Brain microvascular endothelial cell (primary cell): ENCODE data around the gene HACD2.
A peak's percentile ranks its signal among the peaks of the same experiment; 100 is the strongest.

Experiments
- DNase-seq: peaks from one replicate; pipeline ENCODE4 v3.0.0-alpha.2; 2020
- H3K27ac ChIP-seq: fragments of 250-450 bp; sonication (Bioruptor Pico); 2 replicates; pipeline ENCODE4 v1.5.1; 2020; ENCODE audit warnings: mild to moderate bottlenecking, moderate library complexity
- H3K27me3 ChIP-seq: fragments of 250-450 bp; sonication (Bioruptor Pico); replicated peaks from 2 replicates; pipeline ENCODE4 v1.5.1; 2020; ENCODE audit warnings: mild to moderate bottlenecking
- H3K36me3 ChIP-seq: fragments of 250-450 bp; sonication (Bioruptor Pico); replicated peaks from 2 replicates; pipeline ENCODE4 v1.5.1; 2020; ENCODE audit warnings: mild to moderate bottlenecking
- H3K4me3 ChIP-seq: 2 replicates; pipeline ENCODE4 v1.5.1; 2011; ENCODE audit warnings: low read depth, mild to moderate bottlenecking, control low read depth, low read length, moderate library complexity
- in situ Hi-C: cut with HindIII; loops from 2 replicates; pipeline ENCODE4 v1.10.0; 2017; ENCODE audit warnings: low sequenced_read_pairs, low pct_ligation_motif_present
- TF ChIP-seq, protein P1 (sequence below): IDR thresholded peaks from 2 replicates; pipeline ENCODE4 v1.5.1; 2011; ENCODE audit warnings: low read depth, mild to moderate bottlenecking, moderate library complexity, low read length, control low read depth, inconsistent platforms; ENCODE audit errors: missing control alignments

HACD2 gene

DNA sequence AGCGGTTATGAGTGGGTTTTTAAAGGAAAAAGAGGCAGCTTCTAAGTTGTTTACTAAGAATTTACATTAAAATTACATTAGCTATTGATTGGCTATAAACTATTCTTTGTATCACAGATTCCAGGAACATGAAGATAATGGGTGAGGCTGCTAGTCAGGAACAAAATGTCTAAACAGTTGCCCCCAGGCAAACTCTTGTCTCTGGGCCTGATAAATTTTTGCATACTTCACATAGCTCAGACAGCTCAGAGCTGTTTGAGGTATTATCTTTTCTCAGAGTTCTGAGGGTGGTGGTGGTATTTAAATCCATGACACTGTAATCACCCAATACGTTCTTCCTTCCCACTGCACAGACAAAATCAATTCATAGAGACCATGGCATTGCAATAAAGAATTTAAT, 2.1 kb upstream of the HACD2 start:
- Histone ChIP-seq H3K27ac (peak overlapping the region; percentile 82), H3K4me3 (no peak overlapping the region), H3K27me3 (no peaks in the 10 kb centered on the region), H3K36me3 (no peaks in the 10 kb centered on the region)
- DNase-seq, result peak; percentile 48
- in situ Hi-C loops, result no loop called here
- TF ChIP-seq, protein P1, sequence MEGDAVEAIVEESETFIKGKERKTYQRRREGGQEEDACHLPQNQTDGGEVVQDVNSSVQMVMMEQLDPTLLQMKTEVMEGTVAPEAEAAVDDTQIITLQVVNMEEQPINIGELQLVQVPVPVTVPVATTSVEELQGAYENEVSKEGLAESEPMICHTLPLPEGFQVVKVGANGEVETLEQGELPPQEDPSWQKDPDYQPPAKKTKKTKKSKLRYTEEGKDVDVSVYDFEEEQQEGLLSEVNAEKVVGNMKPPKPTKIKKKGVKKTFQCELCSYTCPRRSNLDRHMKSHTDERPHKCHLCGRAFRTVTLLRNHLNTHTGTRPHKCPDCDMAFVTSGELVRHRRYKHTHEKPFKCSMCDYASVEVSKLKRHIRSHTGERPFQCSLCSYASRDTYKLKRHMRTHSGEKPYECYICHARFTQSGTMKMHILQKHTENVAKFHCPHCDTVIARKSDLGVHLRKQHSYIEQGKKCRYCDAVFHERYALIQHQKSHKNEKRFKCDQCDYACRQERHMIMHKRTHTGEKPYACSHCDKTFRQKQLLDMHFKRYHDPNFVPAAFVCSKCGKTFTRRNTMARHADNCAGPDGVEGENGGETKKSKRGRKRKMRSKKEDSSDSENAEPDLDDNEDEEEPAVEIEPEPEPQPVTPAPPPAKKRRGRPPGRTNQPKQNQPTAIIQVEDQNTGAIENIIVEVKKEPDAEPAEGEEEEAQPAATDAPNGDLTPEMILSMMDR, result no peak

GRCh38 chr3:123586131-123586530, 1.3 kb upstream of the HACD2 start:
- DNase-seq, result peak; percentile 61
- Histone ChIP-seq H3K4me3 (peak overlapping the region; percentile 85), H3K27ac (peak overlapping the region; percentile 82), H3K36me3 (no peaks in the 10 kb centered on the region), H3K27me3 (no peaks in the 10 kb centered on the region)
- in situ Hi-C loops, result no loop called here
- TF ChIP-seq, protein P1, result no peak

DNA sequence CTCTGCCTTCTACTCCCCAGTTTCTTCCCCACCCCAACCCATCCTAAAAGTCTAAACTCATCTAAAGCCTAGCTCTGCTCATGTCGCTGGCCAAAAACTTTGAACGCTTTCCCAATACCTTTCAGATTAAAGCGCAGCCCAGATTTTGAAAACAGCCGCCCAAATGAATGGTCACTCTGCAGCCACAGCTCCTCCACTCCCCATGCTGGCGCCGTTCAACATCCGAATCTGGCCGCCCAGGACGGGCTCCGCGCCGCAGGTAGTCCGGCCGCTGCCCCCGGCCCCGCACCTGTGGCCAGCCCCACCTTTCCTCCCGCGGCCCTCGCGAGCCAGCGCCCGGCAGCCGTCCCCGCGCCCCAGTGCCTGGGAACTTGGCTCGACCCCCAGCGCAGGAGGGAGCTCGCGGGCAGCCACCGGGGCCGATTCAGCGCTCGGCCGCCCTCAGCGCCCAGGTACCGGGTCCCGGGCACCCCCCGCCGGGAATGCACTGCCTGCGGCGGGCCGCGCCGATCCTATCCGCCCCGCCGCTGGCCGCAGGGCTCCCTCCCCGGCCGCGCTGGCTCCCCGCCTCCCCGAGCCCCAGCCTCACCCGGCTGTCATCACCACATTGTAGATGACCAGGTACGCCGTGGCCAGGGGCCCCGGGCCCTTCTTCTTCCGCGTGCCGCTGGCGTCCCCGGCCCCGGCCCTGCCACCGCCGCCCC, 417 bp downstream of the HACD2 start:
- Histone ChIP-seq H3K27me3 (no peaks in the 10 kb centered on the region), H3K27ac (peak overlapping the region; percentile 6), H3K36me3 (no peaks in the 10 kb centered on the region), H3K4me3 (peak overlapping the region; percentile 85)
- TF ChIP-seq, protein P1, result no peak
- no peak for DNase-seq
- in situ Hi-C loops, result no loop called here

- TF ChIP-seq, protein P1, result no peak
- Histone ChIP-seq H3K27me3 (no peaks in the 10 kb centered on the region), H3K4me3 (peak overlapping the region; percentile 85), H3K36me3 (no peaks in the 10 kb centered on the region), H3K27ac (no peak overlapping the region)
- no peak for DNase-seq
- in situ Hi-C loops, result no loop called here
These were observed 1.3 kb downstream of the HACD2 start for GRCh38 chr3:123583561-123583960.

DNA sequence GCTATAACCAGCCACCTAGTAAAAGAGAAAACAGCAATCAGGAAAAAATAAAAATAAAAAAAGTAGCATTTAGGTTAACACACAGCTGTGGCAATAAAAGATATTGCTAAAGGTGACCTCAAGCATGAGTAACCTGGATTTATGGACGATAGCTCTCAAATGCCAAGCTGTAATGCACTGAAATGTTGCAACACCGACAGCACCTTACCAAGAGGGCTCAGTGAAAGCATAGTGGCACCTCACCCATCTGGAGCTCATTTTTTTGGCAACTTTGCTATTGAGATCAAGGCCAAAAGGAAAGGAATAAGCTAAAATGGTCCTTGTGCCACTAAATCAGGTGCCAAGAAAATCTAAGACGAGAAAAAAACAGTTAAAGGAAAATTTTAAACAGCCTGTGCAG, 2.5 kb downstream of the HACD2 start:
- in situ Hi-C loops, result no loop called here
- Histone ChIP-seq H3K4me3 (no peak overlapping the region), H3K27ac (no peak overlapping the region), H3K27me3 (no peaks in the 10 kb centered on the region), H3K36me3 (no peaks in the 10 kb centered on the region)
- TF ChIP-seq, protein P1, result no peak
- DNase-seq, result no peak

- DNase-seq, result no peak
- in situ Hi-C loops, result no loop called here
- H3K4me3 ChIP-seq, result no peak overlapping the region
- H3K36me3 ChIP-seq, result no peaks in the 10 kb centered on the region
- H3K27ac ChIP-seq, result no peak overlapping the region
- H3K27me3 ChIP-seq, result no peaks in the 10 kb centered on the region
- TF ChIP-seq, protein P1, result no peak
These were observed 8.7 kb downstream of the HACD2 start for GRCh38 chr3:123576122-123576521.
